Measurements from ENCODE around the gene LRRFIP1.

Gene LRRFIP1

DNA sequence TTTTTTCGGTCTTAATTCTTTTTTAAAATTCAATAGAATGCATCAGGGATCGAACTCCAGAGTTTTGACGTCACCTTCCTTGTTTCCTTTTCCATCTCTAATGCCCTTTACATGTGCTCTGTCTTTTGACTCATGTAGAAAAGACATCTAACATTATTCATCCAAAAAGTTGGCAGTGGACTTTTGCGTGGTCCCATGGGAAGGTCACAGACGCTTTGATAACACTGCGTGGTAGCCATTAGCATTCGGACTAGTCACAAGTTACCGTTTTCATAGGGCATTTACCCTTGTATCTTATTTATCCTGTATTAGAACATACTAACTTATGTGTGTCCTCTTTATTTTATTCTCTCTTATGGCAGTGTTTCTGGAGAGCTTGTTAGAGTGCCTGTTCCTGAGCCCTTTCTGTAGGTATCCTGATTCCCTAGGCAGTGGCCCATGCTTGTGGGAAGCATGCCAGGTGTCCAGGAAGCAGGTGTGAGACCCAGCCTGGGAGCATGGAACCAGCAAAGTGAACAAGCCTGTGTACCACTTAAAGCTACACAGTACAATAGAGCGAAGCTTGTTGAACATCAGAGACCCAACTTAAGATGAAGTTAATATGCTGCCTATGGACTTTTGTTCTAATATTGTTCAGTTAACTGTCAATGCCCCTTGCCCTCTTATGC, 97.6 kb downstream of the LRRFIP1 start:
- no peak for DNase-seq (ENCODE audit: low read depth, low spot score)

- no peak for DNase-seq (ENCODE audit: low read depth, low spot score)
Measured at GRCh38 chr2:237725661-237726060, 98.3 kb downstream of the LRRFIP1 start.

- no peak for DNase-seq (ENCODE audit: low read depth, low spot score)
Measured at GRCh38 chr2:237726401-237726830, 99.0 kb downstream of the LRRFIP1 start.

- no peak for DNase-seq (ENCODE audit: low read depth, low spot score)
Measured at GRCh38 chr2:237727363-237727762, 100.0 kb downstream of the LRRFIP1 start.

DNA sequence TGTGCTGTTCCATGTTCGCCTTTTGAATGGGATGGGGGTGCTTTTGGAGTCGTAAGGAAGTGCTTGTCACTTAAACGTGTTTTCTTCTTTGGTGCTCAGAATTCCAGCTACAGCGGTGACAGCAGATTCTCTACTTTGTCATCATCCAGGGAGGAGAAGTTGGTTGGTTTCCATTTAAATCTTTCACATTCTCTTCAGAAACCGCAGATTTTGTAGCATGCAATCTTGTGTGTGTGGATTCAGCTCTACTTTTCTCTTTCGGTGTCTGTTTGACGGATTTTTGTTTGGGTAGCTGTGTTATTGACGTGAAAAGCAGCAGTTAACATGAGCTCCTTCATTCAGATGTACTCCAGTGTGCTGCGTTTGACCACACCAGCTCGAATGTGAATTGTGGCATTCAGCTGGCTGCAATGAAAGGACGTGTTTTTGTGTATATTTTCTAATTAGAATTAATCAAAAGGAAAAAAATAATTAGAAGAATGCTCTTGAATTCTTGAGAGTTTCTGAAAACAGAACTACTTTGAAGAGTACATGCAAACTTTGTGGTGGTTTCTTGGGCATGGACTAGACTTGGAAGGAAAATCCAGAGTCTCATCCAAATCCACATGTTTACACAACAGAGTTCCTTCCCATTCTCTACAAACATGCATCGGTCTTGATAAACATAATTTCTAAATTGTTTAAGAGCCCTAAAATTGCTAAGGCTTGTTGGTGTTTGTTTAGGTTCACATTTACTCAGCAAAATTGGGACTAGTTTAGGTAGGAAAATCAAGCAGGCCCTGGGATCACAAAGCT, 102.5 kb downstream of the LRRFIP1 start:
- DNase-seq (ENCODE audit: low read depth, low spot score) = no peak

- peak; percentile 54 for DNase-seq (ENCODE audit: low read depth, low spot score)
Measured at GRCh38 chr2:237731663-237732062, 104.3 kb downstream of the LRRFIP1 start.

DNA sequence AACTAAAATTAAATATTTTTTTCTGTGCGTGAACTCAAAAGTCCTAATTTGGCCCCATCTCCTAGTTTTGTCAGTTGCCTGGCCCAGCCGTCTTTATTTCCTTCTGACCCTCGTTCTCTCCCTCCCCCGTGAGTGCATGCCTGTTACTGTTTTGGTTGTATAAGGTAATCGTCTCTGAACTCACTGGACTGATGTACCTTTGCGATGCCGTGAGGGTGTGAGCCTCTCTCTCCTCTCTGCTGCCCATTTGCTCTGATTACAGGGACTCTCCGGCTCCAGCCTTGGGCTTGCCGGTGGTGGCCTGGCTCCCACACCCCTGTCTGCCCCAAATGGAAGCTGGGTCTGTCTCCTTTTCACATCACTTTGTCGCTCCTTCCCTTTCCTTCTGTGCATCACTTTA, 104.7 kb downstream of the LRRFIP1 start:
- DNase-seq (ENCODE audit: low read depth, low spot score) = no peak

GRCh38 chr2:237732790-237733381, 105.5 kb downstream of the LRRFIP1 start:
- DNase-seq (ENCODE audit: low read depth, low spot score) = peak; percentile 44

- peak; percentile 82 for DNase-seq (ENCODE audit: low read depth, low spot score)
Measured at GRCh38 chr2:237733677-237734300, 106.4 kb downstream of the LRRFIP1 start.

GRCh38 chr2:237734905-237735623, 107.7 kb downstream of the LRRFIP1 start:
- peak; percentile 39 for DNase-seq (ENCODE audit: low read depth, low spot score)

DNA sequence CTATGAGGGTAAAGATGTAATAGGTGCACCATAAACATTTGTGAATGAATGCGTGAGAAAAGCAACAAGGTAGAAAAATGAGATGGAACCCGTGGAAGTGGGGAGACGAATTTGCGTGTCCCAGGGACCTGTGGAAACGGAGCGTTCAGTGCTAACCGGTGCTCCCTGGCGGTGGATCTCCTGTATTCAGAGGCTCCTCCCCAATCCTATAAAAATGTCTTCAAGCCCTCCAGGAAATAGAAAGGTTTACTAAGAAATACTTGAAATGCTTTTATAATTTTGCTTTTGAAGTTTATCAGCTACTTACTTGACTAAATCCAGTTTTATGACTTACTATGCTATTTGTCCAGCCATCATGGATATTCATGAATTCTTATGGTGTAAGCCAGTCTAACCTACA, 108.4 kb downstream of the LRRFIP1 start:
- no peak for DNase-seq (ENCODE audit: low read depth, low spot score)

DNA sequence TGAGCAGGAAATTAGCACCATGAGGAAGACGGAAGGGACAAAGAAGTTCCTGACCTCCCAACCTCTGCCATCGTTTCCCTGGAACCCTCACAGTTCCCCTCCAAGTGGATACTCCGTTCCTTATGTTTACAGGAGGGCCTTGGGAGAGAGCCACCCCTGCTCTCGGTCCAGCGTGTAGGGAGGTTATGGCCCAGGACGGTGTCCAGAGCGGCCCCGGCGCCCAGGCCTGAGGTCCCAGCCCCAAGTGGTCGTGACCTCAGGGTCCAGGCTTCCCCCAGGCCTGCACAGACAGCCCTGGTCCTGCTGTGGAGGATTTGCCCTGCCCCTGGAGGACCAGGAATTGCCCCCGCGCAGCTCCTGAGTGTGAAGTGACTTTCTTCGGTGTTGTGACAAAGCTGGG, 109.4 kb downstream of the LRRFIP1 start:
- DNase-seq (ENCODE audit: low read depth, low spot score) = no peak

DNA sequence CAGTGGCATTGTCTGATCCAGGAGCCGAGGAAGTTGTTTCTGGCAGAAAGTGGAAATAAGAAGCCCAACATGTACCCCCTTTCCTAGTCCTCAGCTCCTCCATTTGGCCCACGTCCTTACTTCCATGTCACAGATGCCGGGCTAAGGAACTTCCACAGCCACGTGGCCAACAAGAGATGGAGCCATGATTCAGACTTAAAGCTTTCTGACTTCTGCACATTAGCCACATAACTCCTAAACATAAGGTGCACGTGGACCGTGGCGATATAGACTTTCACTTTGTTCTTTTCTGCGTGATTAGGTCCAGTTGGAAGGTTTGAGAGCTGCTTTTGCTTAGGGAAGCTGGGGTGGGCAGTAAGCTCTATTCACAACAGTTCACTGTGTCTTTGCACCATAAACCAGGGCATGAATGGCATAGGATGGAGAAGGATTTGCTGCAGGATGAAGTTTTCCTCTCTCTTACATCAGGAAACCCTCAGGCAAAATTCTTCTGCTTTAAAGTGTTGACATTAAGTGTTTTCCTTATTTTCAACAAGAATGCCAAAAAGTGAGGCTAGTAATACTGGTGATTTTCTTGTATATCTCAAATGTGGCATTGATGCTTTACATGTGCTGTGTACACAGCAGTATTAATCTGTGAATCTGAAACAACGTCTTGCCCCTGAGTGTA, 109.9 kb downstream of the LRRFIP1 start:
- no peak for DNase-seq (ENCODE audit: low read depth, low spot score)

GRCh38 chr2:237738255-237738654, 110.9 kb downstream of the LRRFIP1 start:
- DNase-seq (ENCODE audit: low read depth, low spot score) = no peak

DNA sequence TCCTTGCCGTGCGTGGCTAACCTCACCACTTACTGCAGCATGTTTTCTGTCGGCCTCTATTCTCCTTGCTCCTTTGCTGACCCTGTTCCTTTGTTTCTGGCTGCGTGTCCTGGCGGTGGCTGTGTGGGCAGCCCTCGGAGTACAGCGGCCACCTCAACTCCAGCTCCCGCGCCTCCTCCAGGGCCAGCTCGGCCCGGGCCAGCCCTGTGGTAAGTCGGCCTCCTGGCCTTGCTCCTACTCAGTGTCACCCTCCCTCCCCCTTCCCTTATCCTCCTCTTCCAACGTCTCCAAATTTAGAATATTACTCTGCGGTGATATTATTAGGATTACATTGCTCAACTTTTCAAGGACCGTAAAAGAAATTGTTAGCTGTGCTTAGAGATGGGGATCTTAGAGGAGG, 111.7 kb downstream of the LRRFIP1 start:
- peak; percentile 29 for DNase-seq (ENCODE audit: low read depth, low spot score)

GRCh38 chr2:237742191-237742590, 114.8 kb downstream of the LRRFIP1 start:
- no peak for DNase-seq (ENCODE audit: low read depth, low spot score)

- no peak for DNase-seq (ENCODE audit: low read depth, low spot score)
Measured at GRCh38 chr2:237742614-237743013, 115.2 kb downstream of the LRRFIP1 start.

GRCh38 chr2:237743024-237743423, 115.6 kb downstream of the LRRFIP1 start:
- DNase-seq (ENCODE audit: low read depth, low spot score) = no peak

GRCh38 chr2:237743561-237744269, 116.3 kb downstream of the LRRFIP1 start:
- no peak for DNase-seq (ENCODE audit: low read depth, low spot score)

DNA sequence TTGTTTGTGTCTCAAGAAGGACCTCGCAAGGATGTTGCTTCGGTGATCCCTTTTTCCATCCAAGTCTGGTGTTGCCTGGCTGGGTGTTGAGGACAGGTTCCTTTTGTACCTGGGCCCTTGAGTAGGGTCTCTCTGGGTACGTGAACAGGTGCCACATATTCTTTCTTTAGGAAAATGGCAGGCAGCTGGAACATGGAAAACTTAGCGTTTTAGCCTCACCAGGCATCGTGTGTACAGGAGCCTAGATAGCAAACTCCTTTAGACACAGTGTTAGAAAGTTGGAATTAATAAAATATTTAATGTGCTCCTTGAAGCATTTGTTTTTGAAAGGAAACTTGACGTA, 116.9 kb downstream of the LRRFIP1 start:
- no peak for DNase-seq (ENCODE audit: low read depth, low spot score)

Measured in ELF-1 (cell line).